Mammary epithelial cell (primary cell): ENCODE measurements around the gene URM1.

ENCODE experiments used
- CTCF ChIP-seq, 2 donors: IDR thresholded peaks in 1 of 2; conservative IDR thresholded peaks in 1 of 2; 2 replicates each; pipeline ENCODE4 v1.5.1; 2011 to 2012; ENCODE audit warnings: inconsistent platforms in 2 of 2, low read length in 2 of 2, mild to moderate bottlenecking in 2 of 2, control low read depth in 1 of 2, low read depth in 1 of 2; ENCODE audit not compliant: insufficient read depth in 1 of 2; ENCODE audit errors: extremely low read depth in 1 of 2
- EZH2 ChIP-seq: IDR thresholded peaks from 2 replicates; pipeline ENCODE4 v1.6.1; 2012; ENCODE audit warnings: low read length, inconsistent platforms, borderline replicate concordance

- TF ChIP-seq CTCF (conservative IDR thresholded peaks at IDR 0.05 in 1 of 2, IDR thresholded peaks at IDR 0.05 in 1 of 2; ENCODE audit: extremely low read depth in 1 of 2, insufficient read depth in 1 of 2, low read depth in 1 of 2, low read length in 2 of 2) (no peak), EZH2 (no peak)
Measured at GRCh38 chr9:128409450-128409849, 38.3 kb downstream of the URM1 start.
